ENCODE data around the gene CDKL5. TPM values are rescaled to one million over a fixed set of nuclear protein-coding genes. Genes with fewer than 3 reads are reported as not detected.

The CDKL5 gene
- polyA plus RNA-seq, 2 of the 4 experiments (the other 2 are of a cell fraction) = 5.4 to 22.8 TPM

DNA sequence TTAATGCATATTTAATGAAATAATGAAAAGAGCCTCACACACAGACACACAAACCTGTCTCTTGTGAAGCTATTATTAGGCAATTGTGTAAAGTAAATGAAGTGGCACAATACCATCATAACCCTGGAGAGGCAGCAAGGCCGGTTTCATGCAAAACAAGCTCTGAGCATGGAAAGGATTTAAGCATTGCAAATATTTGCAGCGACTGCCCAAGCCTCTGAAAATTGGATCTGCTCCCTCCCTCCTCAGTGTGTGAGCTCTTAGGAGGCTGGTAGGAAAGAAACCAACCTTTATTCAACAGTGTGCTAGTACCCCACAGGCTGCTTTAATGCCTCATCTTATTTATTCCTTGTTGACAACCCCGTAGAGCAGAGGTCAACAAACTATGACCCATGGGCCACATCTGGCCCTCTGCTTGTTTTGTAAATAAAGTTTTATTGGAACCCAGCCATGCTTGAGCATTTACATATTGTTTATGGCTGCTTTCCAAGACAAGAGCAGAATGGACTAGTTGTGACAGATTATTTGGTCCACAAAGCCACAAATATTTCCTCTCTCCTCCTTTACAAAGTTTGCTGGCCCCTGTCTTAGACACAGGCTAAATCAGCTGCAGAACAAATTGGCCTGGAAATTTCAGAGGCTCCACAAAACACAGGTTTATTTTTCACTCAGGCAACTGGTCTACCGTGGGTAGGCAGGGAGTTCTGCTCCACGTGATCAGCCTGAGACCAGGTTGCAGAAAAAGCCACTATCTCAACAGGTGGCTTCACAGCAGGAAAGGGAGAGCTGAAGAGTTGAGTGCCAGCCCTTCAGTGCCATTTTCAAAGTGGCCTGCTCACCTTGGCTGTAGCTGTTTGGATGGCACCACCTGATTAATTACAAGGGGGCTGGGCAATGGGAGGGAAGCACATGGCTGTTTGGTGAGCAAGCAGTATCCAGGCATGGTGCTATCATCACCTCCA is 229.7 kb downstream of the CDKL5 start:
- no peak for ATAC-seq
- no peak for FAIRE-seq

DNA sequence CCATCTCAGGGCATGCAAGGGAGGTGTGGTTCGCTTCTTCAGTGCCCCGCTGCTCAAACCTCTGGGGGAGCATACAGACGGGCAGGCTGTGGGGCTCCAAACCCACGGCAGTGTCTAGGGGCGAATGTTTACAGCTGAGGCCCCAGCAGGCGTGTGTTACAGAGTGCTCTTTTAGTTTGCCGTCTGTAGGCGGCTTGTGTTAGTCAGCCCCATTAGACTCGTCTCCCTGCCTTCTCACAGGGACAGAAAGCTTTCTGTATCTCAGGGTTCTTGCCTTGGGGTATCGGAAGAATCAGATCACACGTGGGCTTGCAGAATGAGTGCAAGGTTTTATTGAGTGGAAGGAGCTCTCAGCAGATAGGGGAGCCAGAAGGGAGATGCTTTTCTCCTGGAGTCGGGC is 235.9 kb downstream of the CDKL5 start:
- FAIRE-seq (no peak), DNase-seq (ENCODE audit: low read depth in 1 of 2, low spot score in 1 of 2) (no peak), ATAC-seq (no peak)
- WGBS (ENCODE audit: missing lambda C conversion rate) = 93% methylated on average over 9 of the region's 12 CpGs
- no peaks in the 10 kb centered on the region for H3K9me3 ChIP-seq
- H3K27ac ChIP-seq = no peak overlapping the region
- H3K4me1 ChIP-seq = no peaks in the 10 kb centered on the region
- POLR2A ChIA-PET = no interaction called here
- TF ChIP-seq FOSB (CRISPR knock-in tag; IDR thresholded peaks at IDR 0.05) (no peak), TP53 (CRISPR knock-in tag; IDR thresholded peaks at IDR 0.05) (no peak), HDAC2 (IDR thresholded peaks at IDR 0.05) (no peak), POLR2A (IDR thresholded peaks at IDR 0.05; ENCODE audit: low read length) (no peak), RAD21 (conservative IDR thresholded peaks at IDR 0.05 in 1 of 2, IDR thresholded peaks at IDR 0.05 in 1 of 2) (no peak), FOSL2 (IDR thresholded peaks at IDR 0.05) (no peak), FOSL2 (CRISPR knock-in tag; IDR thresholded peaks at IDR 0.05) (no peak), ZNF302 (CRISPR knock-in tag; IDR thresholded peaks at IDR 0.05) (no peak)
- TF ChIP-seq, protein P1, sequence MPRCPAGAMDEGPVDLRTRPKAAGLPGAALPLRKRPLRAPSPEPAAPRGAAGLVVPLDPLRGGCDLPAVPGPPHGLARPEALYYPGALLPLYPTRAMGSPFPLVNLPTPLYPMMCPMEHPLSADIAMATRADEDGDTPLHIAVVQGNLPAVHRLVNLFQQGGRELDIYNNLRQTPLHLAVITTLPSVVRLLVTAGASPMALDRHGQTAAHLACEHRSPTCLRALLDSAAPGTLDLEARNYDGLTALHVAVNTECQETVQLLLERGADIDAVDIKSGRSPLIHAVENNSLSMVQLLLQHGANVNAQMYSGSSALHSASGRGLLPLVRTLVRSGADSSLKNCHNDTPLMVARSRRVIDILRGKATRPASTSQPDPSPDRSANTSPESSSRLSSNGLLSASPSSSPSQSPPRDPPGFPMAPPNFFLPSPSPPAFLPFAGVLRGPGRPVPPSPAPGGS (IDR thresholded peaks at IDR 0.05) = no peak
- TF ChIP-seq, protein P2, sequence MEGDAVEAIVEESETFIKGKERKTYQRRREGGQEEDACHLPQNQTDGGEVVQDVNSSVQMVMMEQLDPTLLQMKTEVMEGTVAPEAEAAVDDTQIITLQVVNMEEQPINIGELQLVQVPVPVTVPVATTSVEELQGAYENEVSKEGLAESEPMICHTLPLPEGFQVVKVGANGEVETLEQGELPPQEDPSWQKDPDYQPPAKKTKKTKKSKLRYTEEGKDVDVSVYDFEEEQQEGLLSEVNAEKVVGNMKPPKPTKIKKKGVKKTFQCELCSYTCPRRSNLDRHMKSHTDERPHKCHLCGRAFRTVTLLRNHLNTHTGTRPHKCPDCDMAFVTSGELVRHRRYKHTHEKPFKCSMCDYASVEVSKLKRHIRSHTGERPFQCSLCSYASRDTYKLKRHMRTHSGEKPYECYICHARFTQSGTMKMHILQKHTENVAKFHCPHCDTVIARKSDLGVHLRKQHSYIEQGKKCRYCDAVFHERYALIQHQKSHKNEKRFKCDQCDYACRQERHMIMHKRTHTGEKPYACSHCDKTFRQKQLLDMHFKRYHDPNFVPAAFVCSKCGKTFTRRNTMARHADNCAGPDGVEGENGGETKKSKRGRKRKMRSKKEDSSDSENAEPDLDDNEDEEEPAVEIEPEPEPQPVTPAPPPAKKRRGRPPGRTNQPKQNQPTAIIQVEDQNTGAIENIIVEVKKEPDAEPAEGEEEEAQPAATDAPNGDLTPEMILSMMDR (IDR thresholded peaks at IDR 0.05) = no peak
- TF ChIP-seq, protein P3, sequence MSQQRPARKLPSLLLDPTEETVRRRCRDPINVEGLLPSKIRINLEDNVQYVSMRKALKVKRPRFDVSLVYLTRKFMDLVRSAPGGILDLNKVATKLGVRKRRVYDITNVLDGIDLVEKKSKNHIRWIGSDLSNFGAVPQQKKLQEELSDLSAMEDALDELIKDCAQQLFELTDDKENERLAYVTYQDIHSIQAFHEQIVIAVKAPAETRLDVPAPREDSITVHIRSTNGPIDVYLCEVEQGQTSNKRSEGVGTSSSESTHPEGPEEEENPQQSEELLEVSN (IDR thresholded peaks at IDR 0.05; ENCODE audit: borderline replicate concordance, low read depth) = no peak
- CTCF ChIA-PET = interaction anchor here (1.8 kb wide), 1 partner anchor 251 kb away, joined by 6 read pairs; no protein-coding TSS in a partner anchor
- no peak overlapping the region for H3K4me3 ChIP-seq
- no peak overlapping the region for H3K4me2 ChIP-seq

More for the DNA sequence above, 229.7 kb downstream of the CDKL5 start:
- POLR2A ChIA-PET = no interaction called here
- no peak for DNase-seq (ENCODE audit: low read depth in 1 of 2, low spot score in 1 of 2)
- WGBS (ENCODE audit: missing lambda C conversion rate) = 47% methylated on average over 4 of the region's 5 CpGs
- H3K9me3 ChIP-seq = no peaks in the 10 kb centered on the region
- no peak overlapping the region for H3K27ac ChIP-seq
- TF ChIP-seq FOSB (CRISPR knock-in tag; IDR thresholded peaks at IDR 0.05) (no peak), NR3C1 (IDR thresholded peaks at IDR 0.05) (no peak), RCOR1 (IDR thresholded peaks at IDR 0.05; ENCODE audit: low read depth, low read length) (no peak), CHD4 (IDR thresholded peaks at IDR 0.05; ENCODE audit: borderline replicate concordance) (no peak), HOXB13 (CRISPR knock-in tag; IDR thresholded peaks at IDR 0.05; ENCODE audit: low read depth) (no peak), MYC (IDR thresholded peaks at IDR 0.05; ENCODE audit: borderline replicate concordance, low read length) (no peak), CEBPB (IDR thresholded peaks at IDR 0.05) (no peak), ZC3H11A (IDR thresholded peaks at IDR 0.05) (no peak), FOSL2 (IDR thresholded peaks at IDR 0.05) (no peak), FOSL2 (CRISPR knock-in tag; IDR thresholded peaks at IDR 0.05) (no peak), RFX5 (IDR thresholded peaks at IDR 0.05) (no peak), RNF2 (IDR thresholded peaks at IDR 0.05; ENCODE audit: borderline replicate concordance, low read depth) (no peak), TP53 (CRISPR knock-in tag; IDR thresholded peaks at IDR 0.05) (no peak)
- TF ChIP-seq, protein P4, sequence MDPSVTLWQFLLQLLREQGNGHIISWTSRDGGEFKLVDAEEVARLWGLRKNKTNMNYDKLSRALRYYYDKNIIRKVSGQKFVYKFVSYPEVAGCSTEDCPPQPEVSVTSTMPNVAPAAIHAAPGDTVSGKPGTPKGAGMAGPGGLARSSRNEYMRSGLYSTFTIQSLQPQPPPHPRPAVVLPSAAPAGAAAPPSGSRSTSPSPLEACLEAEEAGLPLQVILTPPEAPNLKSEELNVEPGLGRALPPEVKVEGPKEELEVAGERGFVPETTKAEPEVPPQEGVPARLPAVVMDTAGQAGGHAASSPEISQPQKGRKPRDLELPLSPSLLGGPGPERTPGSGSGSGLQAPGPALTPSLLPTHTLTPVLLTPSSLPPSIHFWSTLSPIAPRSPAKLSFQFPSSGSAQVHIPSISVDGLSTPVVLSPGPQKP (IDR thresholded peaks at IDR 0.05; ENCODE audit: low read depth, low read length) = no peak
- TF ChIP-seq, protein P1 (IDR thresholded peaks at IDR 0.05) = no peak
- TF ChIP-seq, protein P3 (IDR thresholded peaks at IDR 0.05; ENCODE audit: borderline replicate concordance, low read depth) = no peak
- TF ChIP-seq, protein P5, sequence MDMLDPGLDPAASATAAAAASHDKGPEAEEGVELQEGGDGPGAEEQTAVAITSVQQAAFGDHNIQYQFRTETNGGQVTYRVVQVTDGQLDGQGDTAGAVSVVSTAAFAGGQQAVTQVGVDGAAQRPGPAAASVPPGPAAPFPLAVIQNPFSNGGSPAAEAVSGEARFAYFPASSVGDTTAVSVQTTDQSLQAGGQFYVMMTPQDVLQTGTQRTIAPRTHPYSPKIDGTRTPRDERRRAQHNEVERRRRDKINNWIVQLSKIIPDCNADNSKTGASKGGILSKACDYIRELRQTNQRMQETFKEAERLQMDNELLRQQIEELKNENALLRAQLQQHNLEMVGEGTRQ (IDR thresholded peaks at IDR 0.05) = no peak
- H3K4me1 ChIP-seq = no peaks in the 10 kb centered on the region
- no peak overlapping the region for H3K4me3 ChIP-seq
- CTCF ChIA-PET = interaction anchor here (0.9 to 1.4 kb wide), 2 partner anchors 57 to 231 kb away, joined by 3 to 5 read pairs; no protein-coding TSS in a partner anchor
- H3K4me2 ChIP-seq = no peak overlapping the region

Measured in A549 (cell line).